ENCODE data around the gene NDUFAF8.

- TF ChIP-seq, protein P1, sequence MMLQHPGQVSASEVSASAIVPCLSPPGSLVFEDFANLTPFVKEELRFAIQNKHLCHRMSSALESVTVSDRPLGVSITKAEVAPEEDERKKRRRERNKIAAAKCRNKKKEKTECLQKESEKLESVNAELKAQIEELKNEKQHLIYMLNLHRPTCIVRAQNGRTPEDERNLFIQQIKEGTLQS (IDR thresholded peaks at IDR 0.05) = no peak
- no peak for TF ChIP-seq POLR2A (IDR thresholded peaks at IDR 0.05; ENCODE audit: borderline replicate concordance, extremely low read depth, insufficient read depth, insufficient read length)
- TF ChIP-seq CTCF (IDR thresholded peaks at IDR 0.05 in 2 of 3, conservative IDR thresholded peaks at IDR 0.05 in 1 of 3; ENCODE audit: borderline replicate concordance in 1 of 3, insufficient read depth in 1 of 3, low read depth in 2 of 3, low read length in 2 of 3) = no peak
- no peak for TF ChIP-seq EZH2 (IDR thresholded peaks at IDR 0.05)
- no peak for TF ChIP-seq EZH2phosphoT487 (IDR thresholded peaks at IDR 0.05; ENCODE audit: borderline replicate concordance)
- TF ChIP-seq, protein P2, sequence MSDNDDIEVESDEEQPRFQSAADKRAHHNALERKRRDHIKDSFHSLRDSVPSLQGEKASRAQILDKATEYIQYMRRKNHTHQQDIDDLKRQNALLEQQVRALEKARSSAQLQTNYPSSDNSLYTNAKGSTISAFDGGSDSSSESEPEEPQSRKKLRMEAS (IDR thresholded peaks at IDR 0.05) = no peak
- no peak for TF ChIP-seq POLR2AphosphoS5 (IDR thresholded peaks at IDR 0.05; ENCODE audit: low read depth, low read length)
- no peak for TF ChIP-seq TCF7L2 (IDR thresholded peaks at IDR 0.05; ENCODE audit: borderline replicate concordance, extremely low read depth, insufficient read depth, insufficient read length)
- TF ChIP-seq ZNF274 (IDR thresholded peaks at IDR 0.05; ENCODE audit: low read depth, low read length) = no peak
- no peak for TF ChIP-seq CEBPB (IDR thresholded peaks at IDR 0.05; ENCODE audit: low read depth)
- no peak for TF ChIP-seq SRF (IDR thresholded peaks at IDR 0.05; ENCODE audit: low read depth)
- TF ChIP-seq SIN3A (IDR thresholded peaks at IDR 0.05; ENCODE audit: low read depth) = no peak
Observed at GRCh38 chr17:81287741-81288430, 48.8 kb downstream of the NDUFAF8 start.

All from HCT116 (cell line).